Measurements from ENCODE around the gene TXNRD1. TPM values are rescaled to one million over a fixed set of nuclear protein-coding genes. Genes with fewer than 3 reads are reported as not detected.

Gene TXNRD1
- total and polyA plus RNA-seq, 2 of the 8 experiments (the other 6 are each of a cell fraction or from before 2014, with no cell fraction given) = 56.8 to 127 TPM

- no peak overlapping the region for H2BK5ac ChIP-seq (ENCODE audit: low read depth, low read length)
- peak overlapping the region in 3 of 4 experiments; percentile 45 to 60 (median 51); a peak in 4 of 8 replicates for H3K4me3 ChIP-seq (ENCODE audit: extremely low read depth in 1 of 4, insufficient read depth in 2 of 4, low read depth in 3 of 4, low read length in 4 of 4)
- no peaks in the 10 kb centered on the region for H3K79me1 ChIP-seq (ENCODE audit: low read depth, low read length)
- H3K4ac ChIP-seq (replicated peaks; ENCODE audit: insufficient read length, low read depth, low read length) = no peak overlapping the region
- H3K18ac ChIP-seq (ENCODE audit: extremely low read depth, low read length) = no peak overlapping the region
- no peak overlapping the region for H3K27ac ChIP-seq (ENCODE audit: low read depth, low read length)
- H2BK12ac ChIP-seq (ENCODE audit: low read depth, low read length) = no peak overlapping the region
- H4K8ac ChIP-seq (ENCODE audit: extremely low read depth, insufficient read depth, low read length) = no peak overlapping the region
- H3K36me3 ChIP-seq (ENCODE audit: control insufficient read depth in 2 of 4, insufficient read depth in 4 of 4, low read length in 3 of 4) = no peaks in the 10 kb centered on the region
- no peak for FAIRE-seq
- H3K56ac ChIP-seq (replicated peaks; ENCODE audit: insufficient read length, low read depth, low read length) = no peak overlapping the region
- peaks cover 0 to 12% (median 10%) of the 10 kb centered on the region in 4 experiments; a peak in 6 of 7 replicates for H3K27me3 ChIP-seq (replicated peaks in 1 of 4; ENCODE audit: control insufficient read depth in 3 of 4, extremely low read depth in 1 of 4, insufficient read depth in 3 of 4, low read length in 3 of 4)
- WGBS, 2 experiments (ENCODE audit: extremely low coverage in 1 of 2, insufficient coverage in 1 of 2, insufficient read length in 1 of 2, insufficient replicate concordance in 2 of 2, low coverage in 1 of 2, low lambda C conversion rate in 2 of 2, missing lambda C conversion rate in 1 of 2) = 78% methylated on average over 1 of the region's 1 CpG; no CpG with 5 or more reads in 1 of the 2 experiments
- peak overlapping the region; percentile 68 to 72 for H3K4me2 ChIP-seq (ENCODE audit: insufficient read depth in 1 of 2, low read depth in 2 of 2, low read length in 2 of 2)
- no peak for DNase-seq (ENCODE audit: low read depth in 1 of 2, low spot score in 2 of 2)
- CTCF ChIA-PET (ENCODE audit: partially characterized antibody) = interaction anchor here (0.5 to 2.0 kb wide), 10 partner anchors 8 to 867 kb away, joined by 3 to 11 read pairs (median 3); no protein-coding TSS in a partner anchor
- no peaks in the 10 kb centered on the region for H3K4me1 ChIP-seq (replicated peaks in 1 of 4; ENCODE audit: control insufficient read depth in 3 of 4, insufficient read depth in 4 of 4, low read length in 3 of 4)
- no peaks in the 10 kb centered on the region; the same call in 1 of the 2 replicates for H3K23me2 ChIP-seq (ENCODE audit: low read depth, low read length)
- H2BK20ac ChIP-seq (ENCODE audit: low read length) = no peak overlapping the region
- H3K9me3 ChIP-seq (ENCODE audit: insufficient read depth in 2 of 2, low read depth in 1 of 2, low read length in 1 of 2) = no peaks in the 10 kb centered on the region
- POLR2A ChIA-PET (ENCODE audit: partially characterized antibody) = interaction anchor here (1.2 to 2.2 kb wide), 4 partner anchors 9 to 80 kb away, joined by 5 to 14 read pairs (median 5); partner anchors contain the start of gene NFYB
- no peak overlapping the region for H3K14ac ChIP-seq (ENCODE audit: insufficient read length)
- H2AFZ ChIP-seq (ENCODE audit: low read length) = peak overlapping the region; percentile 91
- H4K20me1 ChIP-seq (replicated peaks in 1 of 2; ENCODE audit: control insufficient read depth in 1 of 2, insufficient read depth in 2 of 2, low read length in 2 of 2) = no peaks in the 10 kb centered on the region
- H2BK15ac ChIP-seq (ENCODE audit: low read length) = no peak overlapping the region
- H4K5ac ChIP-seq (ENCODE audit: insufficient read length, low read depth, low read length) = no peak overlapping the region
- H4K91ac ChIP-seq (replicated peaks; ENCODE audit: insufficient read length, low read length) = no peak overlapping the region
- H2AK5ac ChIP-seq (ENCODE audit: low read depth, low read length) = no peak overlapping the region
- H3K9ac ChIP-seq (replicated peaks in 1 of 4; ENCODE audit: extremely low read depth in 1 of 4, low read depth in 3 of 4, low read length in 3 of 4) = no peak overlapping the region
- H3K79me2 ChIP-seq (ENCODE audit: control insufficient read depth in 1 of 2, insufficient read depth in 2 of 2, low read length in 2 of 2) = no peaks in the 10 kb centered on the region
- H2BK120ac ChIP-seq (replicated peaks; ENCODE audit: low read depth, low read length) = no peak overlapping the region
- H3K23ac ChIP-seq (ENCODE audit: insufficient read length) = no peak overlapping the region
- TF ChIP-seq SP1 (IDR thresholded peaks at IDR 0.05; ENCODE audit: low read depth, low read length) = no peak
- no peak for TF ChIP-seq NRF1 (IDR thresholded peaks at IDR 0.05; ENCODE audit: low read depth, low read length)
- TF ChIP-seq, protein P1, sequence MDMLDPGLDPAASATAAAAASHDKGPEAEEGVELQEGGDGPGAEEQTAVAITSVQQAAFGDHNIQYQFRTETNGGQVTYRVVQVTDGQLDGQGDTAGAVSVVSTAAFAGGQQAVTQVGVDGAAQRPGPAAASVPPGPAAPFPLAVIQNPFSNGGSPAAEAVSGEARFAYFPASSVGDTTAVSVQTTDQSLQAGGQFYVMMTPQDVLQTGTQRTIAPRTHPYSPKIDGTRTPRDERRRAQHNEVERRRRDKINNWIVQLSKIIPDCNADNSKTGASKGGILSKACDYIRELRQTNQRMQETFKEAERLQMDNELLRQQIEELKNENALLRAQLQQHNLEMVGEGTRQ (IDR thresholded peaks at IDR 0.05; ENCODE audit: low read length) = no peak
- no peak for TF ChIP-seq YY1 (IDR thresholded peaks at IDR 0.05; ENCODE audit: low read depth, low read length)
- no peak for TF ChIP-seq CTBP2 (IDR thresholded peaks at IDR 0.05; ENCODE audit: borderline replicate concordance, insufficient read depth, insufficient read length, low read length)
- TF ChIP-seq TAF1 (IDR thresholded peaks at IDR 0.05; ENCODE audit: low read depth, low read length) = no peak
- TF ChIP-seq E2F6 (IDR thresholded peaks at IDR 0.05) = no peak
- no peak for TF ChIP-seq KDM1A (IDR thresholded peaks at IDR 0.05; ENCODE audit: borderline replicate concordance, low read length)
- no peak for TF ChIP-seq EGR1 (IDR thresholded peaks at IDR 0.05; ENCODE audit: borderline replicate concordance, low read depth, low read length)
- TF ChIP-seq ZNF274 (IDR thresholded peaks at IDR 0.05; ENCODE audit: borderline replicate concordance, extremely low read depth, low read length) = no peak
Measured at GRCh38 chr12:104216521-104216924, 944 bp downstream of the TXNRD1 start.

Data from H1 (cell line).